ENCODE measurements around the gene UPF1.
"Not testable (repeated sequence)": the region's sequence is repeated elsewhere in the genome, so short reads cannot be mapped to it uniquely, and the experiment has no call there.

The UPF1 gene

GRCh38 chr19:18898081-18898606 is 66.4 kb downstream of the UPF1 start:
- H3K27ac Mint-ChIP-seq = no peak overlapping the region
- H3K27me3 Mint-ChIP-seq (ENCODE audit: low read depth) = no peaks in the 10 kb centered on the region
- H3K36me3 Mint-ChIP-seq (ENCODE audit: low read depth) = peaks cover 5% of the 10 kb centered on the region
- H3K4me1 Mint-ChIP-seq = no peaks in the 10 kb centered on the region
- no peaks in the 10 kb centered on the region for H3K9me3 Mint-ChIP-seq
- no peak for TF ChIP-seq CTCF (IDR thresholded peaks at IDR 0.05; ENCODE audit: unreplicated experiment in 3 of 3)
- H3K4me3 Mint-ChIP-seq = peak overlapping the region; percentile 85 to 90 (median 89)

- H3K27me3 Mint-ChIP-seq (ENCODE audit: low read depth) = no peaks in the 10 kb centered on the region
- H3K9me3 Mint-ChIP-seq = no peaks in the 10 kb centered on the region
- H3K4me3 Mint-ChIP-seq = no peak overlapping the region
- H3K4me1 Mint-ChIP-seq = no peaks in the 10 kb centered on the region
- peaks cover 5% of the 10 kb centered on the region for H3K36me3 Mint-ChIP-seq (ENCODE audit: low read depth)
- TF ChIP-seq CTCF (IDR thresholded peaks at IDR 0.05; ENCODE audit: unreplicated experiment in 3 of 3) = no peak
- no peak overlapping the region for H3K27ac Mint-ChIP-seq
These were observed 67.0 kb downstream of the UPF1 start for GRCh38 chr19:18898607-18899408.

- Mint-ChIP-seq H3K27ac (no peak overlapping the region), H3K4me1 (no peaks in the 10 kb centered on the region)
- TF ChIP-seq CTCF (IDR thresholded peaks at IDR 0.05; ENCODE audit: unreplicated experiment in 3 of 3) = no peak
These were observed 68.1 kb downstream of the UPF1 start for GRCh38 chr19:18899624-18900560.

GRCh38 chr19:18900700-18901481 is 69.1 kb downstream of the UPF1 start:
- no peak overlapping the region for H3K4me3 Mint-ChIP-seq
- H3K4me1 Mint-ChIP-seq = no peaks in the 10 kb centered on the region
- H3K9me3 Mint-ChIP-seq = no peaks in the 10 kb centered on the region
- peaks cover 9% of the 10 kb centered on the region for H3K36me3 Mint-ChIP-seq (ENCODE audit: low read depth)
- no peak for TF ChIP-seq CTCF (IDR thresholded peaks at IDR 0.05; ENCODE audit: unreplicated experiment in 3 of 3)
- no peak overlapping the region for H3K27ac Mint-ChIP-seq
- H3K27me3 Mint-ChIP-seq (ENCODE audit: low read depth) = no peaks in the 10 kb centered on the region

More at GRCh38 chr19:18899624-18900560, 68.1 kb downstream of the UPF1 start:
- H3K27me3 Mint-ChIP-seq (ENCODE audit: low read depth) = no peaks in the 10 kb centered on the region
- H3K4me3 Mint-ChIP-seq = no peak overlapping the region
- H3K9me3 Mint-ChIP-seq = no peaks in the 10 kb centered on the region
- H3K36me3 Mint-ChIP-seq (ENCODE audit: low read depth) = peaks cover 5% of the 10 kb centered on the region

- H3K27me3 Mint-ChIP-seq (ENCODE audit: low read depth) = no peaks in the 10 kb centered on the region
- no peak overlapping the region for H3K4me3 Mint-ChIP-seq
- H3K4me1 Mint-ChIP-seq = no peaks in the 10 kb centered on the region
- no peaks in the 10 kb centered on the region for H3K9me3 Mint-ChIP-seq
- TF ChIP-seq CTCF (IDR thresholded peaks at IDR 0.05; ENCODE audit: unreplicated experiment in 3 of 3) = no peak
- peaks cover 9% of the 10 kb centered on the region for H3K36me3 Mint-ChIP-seq (ENCODE audit: low read depth)
- no peak overlapping the region for H3K27ac Mint-ChIP-seq
These were observed 69.7 kb downstream of the UPF1 start for GRCh38 chr19:18901491-18901890.

- not testable (repeated sequence) for H3K36me3 Mint-ChIP-seq (ENCODE audit: low read depth); H3K4me3 Mint-ChIP-seq; H3K9me3 Mint-ChIP-seq; H3K27me3 Mint-ChIP-seq (ENCODE audit: low read depth); H3K4me1 Mint-ChIP-seq; H3K27ac Mint-ChIP-seq
These were observed 70.8 kb downstream of the UPF1 start for GRCh38 chr19:18902519-18902918.
